ENCODE results near the gene ARHGAP15.

ARHGAP15 gene

GRCh38 chr2:143280097-143280757 is 151.0 kb downstream of the ARHGAP15 start:
- no peak for DNase-seq

GRCh38 chr2:143282684-143283083 is 153.5 kb downstream of the ARHGAP15 start:
- no peak for DNase-seq

- peak; percentile 16 for DNase-seq
Measured at GRCh38 chr2:143284087-143284675, 155.0 kb downstream of the ARHGAP15 start.

DNA sequence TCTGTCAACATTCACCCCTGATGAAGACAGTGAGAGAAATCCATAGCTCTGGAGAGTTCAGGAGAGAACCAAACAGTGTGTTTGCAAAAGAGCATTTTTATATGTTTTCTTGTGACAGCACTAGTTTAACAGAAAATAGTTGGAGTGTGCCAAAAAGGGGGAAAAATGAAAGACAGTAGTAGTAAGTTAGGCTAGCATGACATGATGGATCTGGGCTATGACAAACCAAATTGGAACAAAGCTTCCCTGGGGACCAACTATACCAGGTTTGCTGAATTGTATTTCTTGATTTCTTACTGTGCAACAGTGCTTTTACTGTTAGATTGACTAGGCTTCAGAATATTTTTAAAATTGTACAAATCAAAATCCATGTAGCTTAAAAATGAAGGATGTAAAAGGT is 159.8 kb downstream of the ARHGAP15 start:
- DNase-seq = no peak

DNA sequence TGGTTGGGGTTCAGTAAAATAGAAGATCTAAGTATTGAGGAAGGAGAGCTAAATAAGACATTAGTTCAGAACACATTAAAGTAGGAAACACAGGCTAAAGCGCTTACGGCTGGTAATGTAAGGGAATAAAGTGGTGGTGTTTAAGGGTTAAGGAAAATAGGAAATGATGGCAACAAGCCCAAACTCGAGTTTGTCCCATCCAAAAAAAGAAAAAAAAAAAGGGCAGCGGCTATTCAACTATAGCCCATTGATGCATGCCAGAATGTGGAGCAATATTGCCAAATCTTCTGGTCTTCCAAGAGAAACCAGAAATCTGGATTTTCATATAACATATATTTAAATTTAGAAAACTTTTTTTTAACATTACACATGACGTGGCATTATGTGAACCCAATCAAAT is 161.0 kb downstream of the ARHGAP15 start:
- no peak for DNase-seq

GRCh38 chr2:143294068-143294467 is 164.8 kb downstream of the ARHGAP15 start:
- DNase-seq = no peak

DNA sequence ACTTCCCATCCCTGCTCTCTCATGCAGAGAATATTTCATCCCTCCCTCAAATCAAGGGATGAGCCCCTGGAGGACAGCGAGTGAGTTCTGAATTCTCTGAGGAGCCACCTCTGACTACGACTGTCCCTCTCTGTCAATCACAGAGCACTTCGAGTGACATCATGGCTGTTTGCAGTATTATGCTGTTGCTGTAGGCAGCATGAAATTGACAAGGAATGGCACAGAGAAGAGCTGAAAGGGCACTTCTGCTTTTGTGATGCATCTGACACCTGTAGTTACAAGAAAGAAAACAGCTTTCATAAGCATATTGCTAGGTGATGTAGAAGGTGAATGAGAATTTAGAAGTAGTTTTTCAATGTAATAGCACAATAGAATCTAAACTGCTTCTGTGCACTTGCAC is 166.9 kb downstream of the ARHGAP15 start:
- no peak for DNase-seq

- no peak for DNase-seq
Measured at GRCh38 chr2:143297182-143297581, 168.0 kb downstream of the ARHGAP15 start.

DNA sequence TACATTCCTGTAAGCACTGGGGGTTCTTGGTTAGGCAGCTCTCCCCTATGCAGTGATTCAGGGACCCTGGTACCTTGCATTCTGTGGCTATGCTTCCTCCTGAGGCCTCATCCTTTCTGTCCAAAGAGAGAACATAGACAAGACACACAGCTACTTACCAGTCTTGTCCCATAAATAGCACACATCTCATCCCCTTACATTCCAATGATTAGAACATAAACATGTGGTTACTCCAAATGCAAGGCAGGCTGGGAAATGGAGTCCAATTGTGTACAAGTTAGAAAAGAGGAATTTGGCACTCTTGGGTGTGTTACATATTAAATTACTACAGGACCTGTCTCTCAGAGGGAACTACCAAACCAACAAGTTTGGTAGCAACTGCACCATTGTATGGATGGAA is 171.3 kb downstream of the ARHGAP15 start:
- DNase-seq = no peak

DNA sequence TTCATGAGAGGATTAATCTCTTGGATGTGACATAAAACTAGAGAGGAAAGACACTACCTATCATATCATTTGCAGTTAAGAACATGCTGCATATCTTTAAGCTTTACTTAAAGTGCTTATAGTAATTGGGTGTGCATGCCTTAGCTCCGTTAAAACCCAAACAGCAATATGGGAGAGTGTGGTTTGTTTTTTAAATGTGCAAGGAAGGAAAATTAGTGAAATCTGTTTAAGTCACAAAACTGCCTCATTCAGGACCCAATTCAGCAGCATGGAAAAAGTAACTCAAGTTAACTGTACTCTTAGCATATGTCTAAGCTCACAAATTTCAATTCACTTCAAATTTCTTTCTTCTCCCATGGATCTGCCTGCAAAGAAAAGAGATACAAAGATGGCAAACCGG is 182.2 kb downstream of the ARHGAP15 start:
- DNase-seq = no peak

DNA sequence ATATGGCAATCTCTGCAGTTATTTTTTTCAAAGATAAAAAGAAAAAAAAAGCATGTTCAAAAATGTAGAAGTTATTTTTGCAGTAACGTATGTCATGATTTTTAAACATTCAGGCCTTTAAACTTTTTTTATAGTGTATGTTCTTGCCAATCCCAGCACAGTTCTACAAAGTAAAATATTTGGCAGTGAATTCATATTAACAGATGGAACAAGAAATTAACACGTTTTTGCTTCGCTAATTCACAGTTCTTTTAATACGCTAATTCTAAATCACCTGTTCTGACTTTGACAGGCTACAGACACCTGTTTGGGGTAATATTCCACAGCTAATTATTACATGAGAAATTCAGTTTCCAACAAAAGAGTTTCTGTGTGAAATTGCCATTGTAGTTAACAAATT is 183.2 kb downstream of the ARHGAP15 start:
- no peak for DNase-seq

- no peak for DNase-seq
Measured at GRCh38 chr2:143313861-143314260, 184.6 kb downstream of the ARHGAP15 start.

- no peak for DNase-seq
Measured at GRCh38 chr2:143321994-143322393, 192.8 kb downstream of the ARHGAP15 start.

DNA sequence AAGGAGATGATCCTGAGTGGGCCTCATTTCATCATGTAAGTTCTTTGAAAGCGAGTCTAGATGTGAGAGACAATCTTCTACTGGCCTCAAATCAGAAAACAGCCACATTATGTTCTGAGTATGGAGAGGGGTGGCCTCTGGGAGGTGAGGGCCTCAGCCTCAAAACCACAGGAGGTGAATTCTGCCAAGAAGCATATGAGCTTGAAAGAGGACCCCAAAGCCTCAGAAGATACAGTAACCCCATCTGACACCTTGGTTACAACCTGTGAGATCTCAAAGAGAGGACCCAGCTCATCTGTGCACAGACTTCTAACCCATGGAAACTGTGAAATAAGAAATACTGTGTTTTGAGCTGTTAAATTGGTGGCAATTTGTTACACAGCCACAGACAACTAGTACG is 200.1 kb downstream of the ARHGAP15 start:
- DNase-seq = no peak

GRCh38 chr2:143333168-143333791 is 204.1 kb downstream of the ARHGAP15 start:
- DNase-seq = peak; percentile 23

DNA sequence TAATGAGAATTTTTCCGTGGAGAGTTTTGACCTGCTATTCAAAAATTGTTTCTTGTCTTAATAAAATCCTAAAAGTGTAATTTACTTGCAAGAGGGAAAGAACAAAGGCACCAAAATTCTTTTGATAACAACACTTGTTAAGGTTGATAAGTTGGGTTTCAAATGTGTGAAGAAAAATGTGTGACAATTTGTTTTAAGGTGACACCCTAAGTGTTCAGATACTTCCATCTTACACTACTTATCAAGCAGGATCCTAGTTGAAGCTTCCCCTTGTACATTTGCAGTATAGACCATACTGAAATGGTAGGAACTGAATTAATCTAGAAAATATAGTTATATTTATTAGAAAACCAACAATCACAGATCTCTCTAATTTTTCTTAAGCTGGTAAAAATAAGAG is 204.6 kb downstream of the ARHGAP15 start:
- DNase-seq = no peak

GRCh38 chr2:143334837-143335236 is 205.6 kb downstream of the ARHGAP15 start:
- DNase-seq = no peak

- no peak for DNase-seq
Measured at GRCh38 chr2:143336719-143337210, 207.5 kb downstream of the ARHGAP15 start.

DNA sequence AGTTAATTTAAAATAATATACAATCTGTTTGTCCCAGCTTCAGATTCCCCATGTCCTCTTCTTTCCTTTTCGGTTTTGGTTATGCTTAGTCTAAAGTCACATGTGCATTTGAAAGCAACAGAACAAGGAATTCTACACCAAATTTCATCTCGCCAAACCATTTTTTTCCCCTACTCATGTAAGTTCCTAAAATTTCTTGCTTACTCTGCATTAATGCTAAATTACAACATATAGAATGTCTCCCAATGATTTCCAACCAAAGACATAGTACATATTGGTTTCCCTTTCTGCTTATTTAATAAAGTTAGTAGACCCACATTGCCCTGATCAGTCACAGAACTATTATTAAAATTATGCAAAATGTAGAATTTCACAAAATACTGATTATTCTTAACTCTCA is 212.3 kb downstream of the ARHGAP15 start:
- DNase-seq = no peak

DNA sequence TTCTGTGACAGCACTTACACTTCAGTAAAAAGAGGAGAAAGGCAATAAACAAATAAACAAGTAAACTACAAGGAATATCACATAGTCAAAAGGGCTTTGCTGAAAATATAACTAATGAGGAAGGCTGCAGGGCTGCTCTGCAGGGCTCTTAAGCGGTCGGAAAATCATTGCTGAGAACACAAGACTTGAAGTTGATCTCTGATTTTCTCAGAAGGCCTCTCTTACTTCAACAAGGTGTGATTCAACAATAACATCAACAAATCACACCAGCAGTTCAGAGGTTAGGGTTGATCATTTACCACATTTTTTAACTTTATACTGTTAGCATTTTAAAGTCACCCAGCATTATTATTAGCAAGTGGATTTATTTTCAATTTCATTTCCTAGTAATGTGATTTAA is 215.6 kb downstream of the ARHGAP15 start:
- no peak for DNase-seq

DNA sequence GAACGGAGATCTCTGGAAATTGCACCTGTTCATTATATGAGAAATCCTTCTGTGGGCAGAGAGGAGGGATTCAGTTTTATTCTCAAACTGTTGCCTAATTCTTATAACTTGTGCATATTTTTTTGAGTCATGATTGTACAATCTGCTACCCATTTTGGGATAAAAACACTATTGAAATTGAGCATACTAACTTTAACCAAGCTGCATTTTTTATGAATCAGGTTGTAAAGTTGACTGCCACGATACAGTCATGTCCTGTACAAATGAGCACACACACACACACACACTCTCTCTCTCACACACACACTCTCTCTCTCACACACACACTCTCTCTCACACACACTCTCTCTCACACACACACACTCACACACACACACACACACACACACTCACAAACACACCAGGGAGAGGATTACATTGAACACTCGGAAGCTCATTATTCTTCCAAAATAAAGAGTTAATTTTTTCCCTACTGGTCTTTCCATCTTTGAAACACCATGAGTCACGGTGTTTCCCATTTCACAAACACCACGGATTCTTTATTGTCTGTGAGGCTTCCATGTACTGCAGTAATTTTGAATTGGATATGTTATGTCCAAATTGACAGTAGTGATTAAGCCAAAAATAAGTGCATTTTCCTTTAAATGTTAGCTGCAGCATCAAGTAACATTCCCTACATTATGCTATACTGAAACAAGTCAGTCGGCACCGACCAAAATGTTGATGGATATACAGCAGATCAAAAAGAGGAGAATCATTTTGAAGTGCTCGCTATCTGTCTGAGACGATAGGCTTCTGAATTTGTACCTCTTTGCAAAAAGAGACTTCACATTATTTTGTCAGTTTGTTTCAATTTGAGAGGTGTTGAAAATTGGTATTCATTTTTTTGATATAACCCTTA is 216.9 kb downstream of the ARHGAP15 start:
- no peak for DNase-seq

DNA sequence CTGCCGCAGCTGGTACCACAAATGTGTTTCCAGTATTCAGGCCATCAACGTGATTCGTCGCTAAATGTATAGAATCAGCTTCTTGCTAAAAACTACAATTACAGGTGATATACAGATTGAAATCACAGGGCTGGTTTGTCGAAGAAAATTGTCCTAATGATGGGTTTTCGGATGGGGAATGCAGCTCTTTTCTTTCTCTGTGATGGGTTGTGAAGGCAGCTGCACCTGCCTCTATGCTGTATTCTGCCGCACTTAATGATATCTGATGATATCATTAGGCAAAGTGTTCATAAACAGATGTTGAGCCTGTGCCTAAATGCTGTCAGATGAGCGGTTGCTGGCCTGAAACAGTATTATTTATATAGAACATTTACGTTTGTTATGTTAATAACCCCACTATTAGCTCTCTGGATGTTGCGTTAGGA is 218.1 kb downstream of the ARHGAP15 start:
- DNase-seq = no peak

GRCh38 chr2:143347901-143348414 is 218.7 kb downstream of the ARHGAP15 start:
- DNase-seq = no peak

Measured in NCI-H510A treated with DMSO at 0.1 percent for 48 hours (cell line).